HG03045 (cell line): ENCODE results near the gene PIK3CB.
"Not testable (repeated sequence)": the region's sequence is repeated elsewhere in the genome, so short reads cannot be mapped to it uniquely, and the experiment has no call there.

Experiments
- ATAC-seq: cut with Tn5 transposase; IDR thresholded peaks from one replicate; pipeline ENCODE4 v1.9.1; 2021; ENCODE audit warnings: mild to moderate bottlenecking, moderate library complexity; ENCODE audit not compliant: unreplicated experiment

The PIK3CB gene

DNA sequence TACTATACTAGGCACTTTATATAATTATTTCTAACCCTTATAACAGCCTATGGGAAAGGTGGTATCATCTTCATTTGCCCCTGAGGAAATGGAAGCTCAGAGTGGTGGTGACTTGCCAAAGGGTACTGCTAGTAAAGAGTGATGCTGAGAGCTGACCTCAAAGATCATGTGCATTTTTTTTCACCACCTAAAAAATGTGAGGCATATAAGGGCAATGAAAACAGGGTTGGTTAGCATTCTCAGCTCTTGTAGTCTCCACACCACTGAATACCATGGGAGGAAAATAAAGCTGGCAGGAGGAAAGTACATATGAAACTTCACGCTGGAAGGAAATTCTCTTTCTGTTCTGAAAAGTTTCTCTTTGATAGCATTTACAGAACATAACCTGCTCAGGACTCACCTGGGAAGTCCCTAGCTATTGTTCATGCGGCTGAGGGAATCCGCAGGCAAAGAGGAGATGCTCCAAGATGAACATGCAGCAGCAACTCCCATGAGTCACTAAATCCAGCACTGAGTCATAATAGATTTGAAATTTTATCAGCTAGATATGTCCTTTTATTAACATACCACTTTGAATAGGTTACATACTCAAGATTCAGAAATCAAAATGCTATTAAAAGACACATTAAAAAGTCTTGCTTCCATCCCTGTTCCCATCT, 208.9 kb downstream of the PIK3CB start:
- no peak for ATAC-seq

DNA sequence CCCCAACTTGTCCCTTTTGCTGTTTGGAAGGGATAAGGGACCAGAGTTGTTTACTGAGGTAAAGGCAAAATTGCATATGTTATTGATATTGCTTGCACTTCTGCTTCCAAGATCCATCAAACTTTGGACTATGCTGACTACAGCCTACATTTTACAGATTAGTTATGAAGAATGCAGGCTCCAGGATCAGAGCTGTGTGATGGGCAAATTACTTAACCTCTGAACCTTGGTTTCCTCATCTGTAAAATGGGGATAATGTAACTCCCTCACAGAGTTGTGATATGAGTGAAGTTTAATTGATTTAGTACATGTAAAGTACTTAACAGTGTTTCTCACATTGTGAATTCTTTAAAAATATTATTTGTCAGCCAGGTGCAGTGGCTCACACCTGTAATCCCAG, 210.2 kb downstream of the PIK3CB start:
- no peak for ATAC-seq

DNA sequence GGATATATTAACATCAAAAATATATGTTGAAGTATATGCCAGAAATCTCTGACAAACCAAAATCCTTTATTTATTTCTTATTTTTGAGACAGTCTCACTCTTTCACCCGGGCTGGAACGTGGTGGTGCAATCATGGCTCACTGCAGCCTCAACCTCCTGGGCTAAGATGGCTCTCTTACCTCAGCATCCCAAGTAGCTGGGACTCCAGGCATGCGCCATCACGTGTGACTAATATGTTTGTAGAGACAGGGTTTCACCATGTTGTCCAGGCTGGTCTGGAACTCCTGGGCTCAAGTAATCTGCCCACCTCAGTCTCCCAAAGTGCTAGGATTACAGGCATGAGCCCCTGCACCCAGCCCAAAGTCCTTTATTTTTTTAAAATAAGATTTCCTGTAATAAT, 214.3 kb downstream of the PIK3CB start:
- no peak for ATAC-seq

DNA sequence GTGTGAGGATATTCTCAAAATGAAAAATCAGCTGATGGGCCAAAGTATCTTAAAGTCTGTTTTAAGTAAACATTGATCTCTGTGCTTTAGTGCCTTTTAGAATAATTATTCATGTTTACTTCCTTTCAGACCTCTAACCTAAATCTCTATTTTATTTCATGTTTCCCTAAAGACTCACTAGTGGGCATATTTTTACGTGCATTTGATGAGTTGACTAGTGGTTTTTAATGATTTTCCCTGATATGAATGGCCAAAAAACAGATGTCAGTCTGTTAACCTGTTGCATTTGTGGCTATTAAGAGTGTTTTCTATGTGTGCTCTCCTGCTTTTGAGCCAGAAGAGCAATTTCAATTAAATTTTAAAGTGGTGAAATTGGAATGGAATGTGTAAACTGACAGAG, 219.3 kb downstream of the PIK3CB start:
- ATAC-seq: no peak

DNA sequence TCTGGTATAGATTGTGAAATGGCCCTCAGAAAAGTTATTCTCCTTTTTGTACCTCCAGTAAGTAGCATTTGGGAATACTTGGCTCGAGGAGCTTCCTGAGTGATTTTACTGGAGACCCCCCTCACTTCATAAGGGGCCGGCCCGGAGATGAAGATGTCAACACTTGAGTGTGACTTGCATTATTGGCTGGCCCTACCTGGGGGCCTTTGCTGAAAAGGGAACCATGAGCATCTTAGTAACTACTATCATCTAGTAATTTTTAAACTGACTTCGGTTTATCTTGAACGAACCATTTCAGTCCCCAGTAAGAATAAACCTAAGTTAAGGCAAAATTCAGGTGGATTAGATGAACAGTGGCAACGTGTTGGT, 224.8 kb downstream of the PIK3CB start:
- no peak for ATAC-seq

DNA sequence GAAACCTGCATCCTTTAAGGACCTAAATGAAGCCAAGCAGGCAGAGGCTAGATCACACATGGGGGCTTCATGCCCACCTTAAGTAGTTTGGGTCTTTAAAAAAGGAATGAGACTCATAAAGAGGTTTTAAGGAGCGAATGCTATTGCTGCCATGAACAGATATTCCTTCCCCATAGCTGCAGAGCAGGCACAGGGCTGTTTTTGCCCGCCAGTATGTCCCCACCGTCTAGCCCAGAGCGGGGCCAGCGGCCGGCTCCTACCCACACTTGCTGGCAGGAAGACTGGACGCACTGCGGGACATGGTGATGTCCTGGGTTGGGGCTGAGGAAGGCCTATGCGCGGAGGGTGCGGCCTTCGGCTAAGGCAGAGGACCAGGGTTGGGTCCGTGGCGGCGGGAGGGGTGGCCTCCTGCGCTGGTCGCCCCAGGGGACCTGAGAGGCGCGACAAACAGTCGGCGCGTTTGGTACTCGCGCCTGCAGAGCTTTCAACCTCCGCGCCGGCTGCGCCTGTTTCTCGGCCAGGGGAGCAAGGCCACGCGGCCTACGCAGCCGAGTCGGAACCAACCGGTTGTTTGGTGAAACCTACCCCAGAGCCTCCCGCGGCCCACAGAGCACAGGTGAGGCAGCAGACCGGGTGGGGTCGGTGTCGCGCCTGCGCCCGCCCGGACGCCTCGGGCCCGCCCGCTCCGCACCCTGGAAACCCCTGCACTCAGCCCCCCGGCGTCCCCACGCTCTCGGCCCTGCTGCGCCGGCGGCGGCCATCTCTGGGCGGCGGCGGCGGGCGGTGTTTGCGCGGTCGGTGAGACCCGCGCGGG, 226.2 kb downstream of the PIK3CB start, which contains the start of gene FAIM:
Gene FAIM (plus strand): TSS at position 450 of the 814 bp plus-strand sequence. CDS start 10,956 bp downstream, outside the sequence.
- ATAC-seq: peak; percentile 75

DNA sequence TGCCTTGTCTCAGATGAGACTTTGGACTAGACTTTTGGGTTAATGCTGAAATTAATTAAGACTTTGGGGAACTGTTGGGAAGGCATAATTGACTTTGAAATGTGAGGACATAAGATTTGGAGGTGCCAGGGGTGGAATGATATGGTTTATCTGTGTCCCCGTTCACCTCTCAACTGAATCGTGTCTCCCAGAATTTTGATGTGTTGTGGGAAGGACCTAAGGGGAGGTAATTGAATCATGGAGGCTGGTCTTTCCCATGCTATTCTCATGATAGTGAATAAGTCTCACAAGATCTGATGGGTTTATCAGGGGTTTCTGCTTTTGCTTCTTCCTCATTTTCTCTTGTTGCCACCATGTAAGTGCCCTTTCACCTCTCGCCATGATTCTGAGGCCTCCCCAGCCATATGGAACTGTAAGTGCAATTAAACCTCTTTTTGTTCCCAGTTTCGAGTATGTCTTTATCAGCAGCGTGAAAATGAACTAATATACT, 230.6 kb downstream of the PIK3CB start:
- not testable (repeated sequence) for ATAC-seq
